ENCODE measurements around the gene CLDN4.
"Not testable (repeated sequence)": the region's sequence is repeated elsewhere in the genome, so short reads cannot be mapped to it uniquely, and the experiment has no call there.

Gene CLDN4

DNA sequence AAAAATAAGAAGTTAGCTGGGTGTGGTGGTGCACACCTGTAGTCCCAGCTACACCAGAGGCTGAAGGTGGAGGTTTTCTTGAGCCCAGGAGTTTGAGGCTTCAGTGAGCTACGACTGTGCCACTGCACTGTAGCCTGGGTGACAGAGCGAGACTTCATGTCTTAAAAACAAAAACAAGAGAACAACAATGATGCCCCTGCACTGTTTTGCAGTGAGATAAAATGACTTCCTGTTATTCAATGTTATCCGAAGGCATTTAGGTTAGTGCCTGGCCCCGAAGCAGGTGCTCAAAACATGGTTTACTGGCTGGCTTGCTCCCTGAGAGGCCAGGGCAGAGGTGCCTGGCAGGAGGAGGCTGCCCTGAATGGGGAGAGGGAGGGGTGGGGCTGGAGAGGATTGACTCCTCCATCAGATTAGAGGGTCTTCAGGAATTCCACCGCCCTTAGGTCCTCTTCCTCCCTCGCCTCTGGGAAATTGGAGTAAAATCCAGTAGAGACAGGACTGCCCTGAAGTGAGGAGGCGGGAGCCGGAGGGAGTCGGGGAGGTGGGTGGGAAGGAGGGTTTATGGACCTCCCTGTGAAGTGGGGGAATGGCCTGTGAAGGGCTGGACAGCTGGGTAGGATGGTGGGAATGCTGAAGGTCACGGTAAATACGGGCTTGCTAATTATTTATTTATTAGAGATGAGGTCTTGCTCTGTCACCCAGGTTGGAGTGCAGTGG lies 6.8 kb upstream of the CLDN4 start:
- DNase-seq: no peak

DNA sequence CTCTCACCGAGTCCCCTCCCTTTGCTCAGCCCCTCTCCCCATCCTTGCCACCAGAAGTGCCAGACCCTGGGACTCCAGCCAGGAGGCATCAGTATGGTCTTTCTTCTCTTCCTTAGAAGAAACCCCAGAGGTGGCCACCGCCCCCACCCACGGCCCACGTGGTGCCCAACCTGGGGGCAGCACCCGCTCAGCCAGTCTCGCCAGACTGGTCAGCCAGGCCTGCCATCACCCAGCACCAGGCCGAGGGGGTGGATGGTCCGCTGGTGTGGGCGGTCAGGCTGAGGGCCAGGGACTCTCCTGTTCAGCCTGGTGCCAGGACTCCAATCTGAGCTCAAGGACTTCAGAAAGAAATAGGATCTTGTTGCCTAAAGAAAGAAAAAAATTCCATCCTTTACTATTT lies 5.8 kb upstream of the CLDN4 start:
- no peak for DNase-seq

DNA sequence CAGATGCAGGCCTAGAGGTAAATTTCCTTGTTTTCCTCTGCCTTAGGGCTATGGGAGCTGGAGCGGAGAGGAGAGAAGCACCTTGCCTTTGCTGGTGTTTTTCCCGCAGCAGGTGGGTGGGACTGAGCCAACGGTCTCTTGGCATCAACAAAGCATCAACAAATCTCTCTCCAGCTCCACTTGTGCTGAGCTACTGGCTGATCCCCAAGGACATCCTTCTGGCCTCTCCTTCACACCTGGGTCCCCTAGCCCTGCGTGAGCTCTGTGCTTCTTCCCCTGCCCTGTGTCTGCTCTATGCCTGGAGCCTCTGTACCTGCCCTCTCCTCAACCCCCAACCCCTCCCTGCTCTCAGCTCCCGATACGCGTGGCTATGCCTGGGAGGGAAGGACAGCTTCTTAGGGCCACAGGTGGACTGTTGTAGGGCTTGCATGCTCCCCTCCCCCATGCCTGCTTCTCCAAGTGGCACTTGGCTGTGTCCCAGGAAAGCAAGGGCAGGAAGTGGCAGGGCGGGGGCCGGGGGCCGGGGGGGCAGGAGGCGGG lies 3.2 kb upstream of the CLDN4 start:
- DNase-seq: peak in 1 of 4 experiments; percentile 36

- DNase-seq: peak in 3 of 4 experiments; percentile 30 to 50 (median 34)
These were observed 2.5 kb upstream of the CLDN4 start for GRCh38 chr7:73828107-73828803.

GRCh38 chr7:73828972-73829371 lies 1.8 kb upstream of the CLDN4 start:
- no peak for DNase-seq

- DNase-seq: no peak
These were observed 1.3 kb upstream of the CLDN4 start for GRCh38 chr7:73829505-73829904.

DNA sequence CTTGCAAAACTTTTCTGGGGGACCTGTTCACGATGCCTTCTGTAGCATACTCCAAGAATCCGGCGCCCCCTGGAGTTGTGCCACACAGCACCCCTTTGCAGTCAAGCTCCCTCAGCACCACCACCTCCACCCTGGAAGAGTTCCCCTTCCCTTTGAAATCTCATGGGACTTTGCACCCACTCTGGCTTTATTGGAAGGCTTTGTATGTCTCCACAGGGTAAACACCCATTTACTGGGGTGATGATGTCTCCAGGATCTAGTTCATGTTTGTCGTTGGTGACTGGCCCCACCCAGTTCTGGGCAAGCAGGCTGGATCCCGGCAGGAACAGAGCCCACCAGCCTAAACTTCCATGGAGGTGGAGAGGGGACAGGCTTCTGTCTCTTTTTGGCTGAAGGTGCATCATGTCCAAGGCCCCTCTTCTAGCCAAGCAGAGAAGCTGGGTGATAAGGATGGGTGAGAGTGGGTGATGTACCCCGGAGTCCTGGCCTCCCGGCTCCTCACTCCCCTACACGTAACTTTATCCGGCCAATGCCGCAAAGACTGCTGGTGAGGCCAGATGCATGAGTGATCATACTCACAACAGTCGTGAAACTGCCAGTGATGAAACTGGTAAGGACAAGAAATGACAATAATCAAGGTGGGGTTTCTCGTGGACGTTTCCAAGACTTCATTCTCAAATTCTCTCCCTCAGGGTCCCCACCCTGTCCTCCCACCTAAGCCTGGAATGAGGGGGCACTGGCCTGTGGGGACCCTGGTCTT lies 695 bp upstream of the CLDN4 start:
- DNase-seq: no peak

- DNase-seq: no peak
These were observed 713 bp downstream of the CLDN4 start for GRCh38 chr7:73831584-73831833.

GRCh38 chr7:73831834-73832651 lies 1.2 kb downstream of the CLDN4 start:
- peak in 1 of 4 experiments; percentile 34 for DNase-seq

DNA sequence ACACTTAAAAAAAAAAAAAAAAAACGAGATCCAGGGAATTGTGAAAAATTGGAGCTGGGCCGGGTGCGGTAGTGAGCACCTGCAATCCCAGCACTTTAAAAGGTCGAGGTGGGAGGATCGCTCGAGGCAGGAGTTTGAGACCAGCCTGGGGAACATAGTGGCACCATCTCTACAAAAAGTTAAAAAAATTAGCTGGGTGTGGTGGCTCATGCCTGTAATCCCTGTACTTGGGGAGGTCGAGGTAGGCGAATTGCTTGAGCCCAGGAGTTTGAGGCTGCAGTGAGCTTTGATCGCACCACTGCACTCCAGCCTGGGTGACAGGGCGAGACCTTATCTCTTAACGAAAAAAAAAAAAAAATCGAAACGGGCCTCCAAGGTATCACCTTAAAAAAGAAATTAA lies 2.0 kb downstream of the CLDN4 start:
- DNase-seq: no peak

GRCh38 chr7:73833251-73833919 lies 2.6 kb downstream of the CLDN4 start:
- no peak for DNase-seq

GRCh38 chr7:73834626-73835191 lies 3.9 kb downstream of the CLDN4 start:
- no peak for DNase-seq

- DNase-seq: not testable (repeated sequence)
These were observed 6.4 kb downstream of the CLDN4 start for GRCh38 chr7:73837167-73837566.

DNA sequence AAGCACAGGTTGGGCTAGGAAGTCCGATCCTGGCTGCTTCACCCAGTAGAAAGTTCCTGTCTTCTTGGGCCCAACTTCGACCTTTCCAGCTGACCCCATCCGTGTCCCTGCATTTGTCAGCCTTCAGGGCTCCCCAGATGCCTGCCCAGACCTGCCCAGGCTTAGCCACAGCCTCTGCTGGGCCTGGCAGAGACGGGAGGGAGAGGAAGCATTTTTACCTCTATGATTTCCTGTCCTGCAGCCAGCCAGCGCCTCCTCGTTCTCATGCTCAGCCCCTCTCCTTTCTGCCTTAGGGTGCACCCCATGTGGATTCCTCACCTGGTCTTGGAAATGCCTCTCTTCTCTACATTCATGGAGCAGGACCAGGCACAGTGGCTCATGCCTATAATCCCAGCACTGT lies 7.8 kb downstream of the CLDN4 start:
- DNase-seq: no peak

DNA sequence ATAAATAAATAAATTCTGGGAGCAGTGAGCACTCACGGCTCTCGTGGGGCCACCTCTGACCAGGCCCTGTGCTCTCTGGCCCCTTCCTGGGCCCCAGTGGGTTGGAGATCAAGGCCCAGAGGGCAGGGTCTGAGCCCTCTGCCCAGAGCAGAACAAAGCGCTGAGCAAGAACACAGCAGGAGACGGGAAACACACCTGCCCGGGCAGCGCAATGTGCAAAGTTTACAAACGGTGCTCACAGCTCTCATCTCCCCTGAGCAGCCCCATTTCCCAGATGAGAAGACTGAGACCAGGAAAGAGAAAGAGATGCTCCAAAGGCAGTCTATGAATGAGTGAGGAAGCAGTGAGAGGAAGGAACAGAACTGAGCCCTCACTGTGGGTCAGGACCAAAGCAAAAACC lies 8.5 kb downstream of the CLDN4 start:
- no peak for DNase-seq

- DNase-seq: no peak
These were observed 9.2 kb downstream of the CLDN4 start for GRCh38 chr7:73839743-73840714.

- no peak for DNase-seq
These were observed 10.1 kb downstream of the CLDN4 start for GRCh38 chr7:73840715-73841379.

DNA sequence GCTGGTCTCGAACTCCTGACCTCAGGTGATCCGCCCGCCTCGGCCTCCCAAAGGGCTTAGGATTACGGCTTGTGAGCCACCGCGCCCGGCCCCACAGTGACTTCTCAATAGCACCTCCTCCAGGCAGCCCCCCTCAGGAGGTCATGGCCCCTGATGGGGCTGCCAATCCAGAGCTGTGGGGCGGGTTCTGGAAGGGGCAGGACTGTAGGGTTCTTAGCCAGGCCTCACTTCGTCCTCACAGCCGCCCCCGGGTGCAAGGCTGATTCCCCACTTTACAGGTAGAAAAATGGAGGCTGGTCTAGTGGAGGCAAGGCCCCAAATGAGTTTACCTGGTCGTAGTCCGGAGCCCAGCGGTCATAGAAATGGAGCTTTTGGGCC lies 10.9 kb downstream of the CLDN4 start:
- DNase-seq: no peak

DNA sequence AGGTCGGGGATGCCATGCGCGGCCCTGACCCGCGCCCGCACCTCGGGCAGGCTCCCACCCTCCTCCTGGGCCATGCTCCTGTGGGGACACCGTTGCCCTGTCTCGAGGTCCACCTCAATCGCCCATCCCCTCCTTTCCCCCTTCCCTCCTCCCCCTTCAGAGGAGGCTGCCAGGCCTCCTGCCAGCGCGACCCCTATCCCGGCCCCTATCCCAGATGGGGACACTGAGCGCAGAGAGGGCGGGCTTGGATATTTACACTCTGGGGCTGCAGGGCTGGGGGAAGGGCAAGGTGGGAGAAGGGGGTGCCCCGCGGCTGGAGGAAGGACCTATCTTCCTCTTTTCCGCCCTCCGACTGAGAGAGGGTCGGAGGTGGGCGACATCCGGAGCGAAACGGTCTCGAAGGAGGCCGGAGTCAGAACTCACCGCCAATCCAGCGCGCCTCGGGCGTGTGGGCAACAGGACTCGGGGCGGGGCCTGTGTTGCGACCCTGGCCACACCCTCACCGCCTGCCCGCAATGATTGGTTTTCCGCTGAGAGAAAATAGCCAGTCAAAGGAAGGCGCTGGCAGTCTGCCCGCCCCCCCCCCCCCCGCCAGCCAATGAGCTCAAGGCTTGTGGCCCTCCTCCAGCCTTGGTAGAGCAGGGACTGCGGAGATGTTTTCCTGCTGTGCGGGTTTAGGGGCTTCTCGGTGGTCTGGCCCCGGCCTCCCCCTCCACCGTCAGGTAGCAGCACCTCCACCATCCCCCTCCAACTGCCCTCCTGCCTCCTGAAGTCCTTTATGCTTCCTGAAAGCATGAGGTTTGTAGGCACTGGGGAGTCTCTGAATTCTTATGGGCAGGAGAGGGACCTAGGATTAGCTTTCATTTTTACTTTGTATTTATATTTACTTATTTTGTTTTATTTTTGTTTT lies 11.5 kb downstream of the CLDN4 start, which contains the start of gene METTL27:
METTL27 (minus strand) TSS at position 450 of the 910 bp plus-strand sequence; CDS start at position 74, 376 bp downstream.
- peak; percentile 92 to 96 (median 94) for DNase-seq
